Measurements from ENCODE around the gene MTMR11.
"Not testable (repeated sequence)": the region's sequence is repeated elsewhere in the genome, so short reads cannot be mapped to it uniquely, and the experiment has no call there.

The MTMR11 gene

GRCh38 chr1:149888247-149888998, 48.3 kb downstream of the MTMR11 start:
- peak; percentile 87 for DNase-seq

DNA sequence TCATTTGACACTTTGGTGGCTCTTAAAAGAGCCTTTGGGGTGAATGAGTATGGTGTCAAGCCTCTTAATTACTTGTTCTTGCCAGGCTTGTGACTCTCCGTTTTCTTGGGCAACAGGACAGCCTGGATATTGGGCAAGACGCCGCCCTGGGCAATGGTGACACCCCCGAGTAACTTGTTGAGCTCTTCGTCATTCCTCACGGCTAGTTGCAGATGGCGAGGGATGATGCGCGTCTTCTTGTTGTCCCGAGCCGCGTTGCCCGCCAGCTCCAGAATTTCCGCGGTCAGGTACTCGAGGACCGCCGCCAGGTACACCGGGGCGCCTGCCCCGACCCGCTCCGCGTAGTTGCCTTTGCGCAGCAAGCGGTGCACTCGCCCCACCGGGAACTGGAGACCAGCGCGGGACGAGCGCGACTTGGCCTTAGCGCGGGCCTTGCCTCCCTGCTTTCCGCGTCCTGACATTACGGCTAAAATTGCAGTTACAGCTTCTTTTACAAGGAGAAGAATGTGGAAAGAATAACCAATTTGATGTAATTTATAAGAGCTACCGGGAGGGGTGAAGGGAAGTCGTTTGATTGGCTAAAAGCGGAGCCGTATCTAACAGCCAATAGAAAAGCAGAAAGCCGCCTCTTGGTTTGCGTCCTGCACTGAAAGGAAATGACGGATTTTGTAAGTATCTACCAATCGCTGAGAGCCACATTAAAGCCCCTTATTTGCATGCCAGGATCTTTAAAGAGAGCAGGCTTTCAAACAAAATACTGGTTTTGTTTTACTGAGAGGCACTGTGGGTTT, 49.0 kb downstream of the MTMR11 start:
- peak; percentile 94 for DNase-seq

GRCh38 chr1:149887196-149887455, 49.6 kb downstream of the MTMR11 start:
- not testable (repeated sequence) for DNase-seq

DNA sequence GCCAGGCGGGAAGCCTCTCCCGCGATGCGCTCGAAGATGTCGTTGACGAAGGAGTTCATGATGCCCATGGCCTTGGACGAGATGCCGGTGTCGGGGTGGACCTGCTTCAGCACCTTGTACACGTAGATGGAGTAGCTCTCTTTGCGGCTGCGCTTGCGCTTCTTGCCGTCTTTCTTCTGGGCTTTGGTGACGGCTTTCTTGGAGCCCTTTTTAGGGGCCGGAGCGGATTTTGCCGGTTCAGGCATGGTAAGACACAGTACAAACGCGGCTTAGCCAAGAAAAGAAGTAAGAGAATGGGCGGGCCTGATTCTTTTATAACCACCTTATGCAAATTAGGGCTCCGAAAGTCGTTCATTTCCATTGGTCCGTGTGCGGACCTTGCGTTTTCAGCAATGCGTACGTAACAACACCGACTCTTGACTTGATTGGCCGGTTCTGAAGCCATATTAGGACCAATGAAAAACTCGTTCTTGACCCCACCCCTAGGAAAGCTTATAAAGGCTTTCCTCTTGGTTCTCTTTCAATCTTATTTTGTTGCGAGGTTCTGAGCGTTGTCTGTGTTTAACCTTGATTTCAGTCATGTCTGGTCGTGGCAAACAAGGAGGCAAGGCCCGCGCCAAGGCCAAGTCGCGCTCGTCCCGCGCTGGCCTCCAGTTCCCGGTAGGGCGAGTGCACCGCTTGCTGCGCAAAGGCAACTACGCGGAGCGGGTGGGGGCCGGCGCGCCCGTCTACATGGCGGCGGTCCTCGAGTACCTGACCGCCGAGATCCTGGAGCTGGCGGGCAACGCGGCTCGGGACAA, 50.1 kb downstream of the MTMR11 start:
- DNase-seq: peak; percentile 97

- DNase-seq: not testable (repeated sequence)
Observed at GRCh38 chr1:149886121-149886395, 50.6 kb downstream of the MTMR11 start.

DNA sequence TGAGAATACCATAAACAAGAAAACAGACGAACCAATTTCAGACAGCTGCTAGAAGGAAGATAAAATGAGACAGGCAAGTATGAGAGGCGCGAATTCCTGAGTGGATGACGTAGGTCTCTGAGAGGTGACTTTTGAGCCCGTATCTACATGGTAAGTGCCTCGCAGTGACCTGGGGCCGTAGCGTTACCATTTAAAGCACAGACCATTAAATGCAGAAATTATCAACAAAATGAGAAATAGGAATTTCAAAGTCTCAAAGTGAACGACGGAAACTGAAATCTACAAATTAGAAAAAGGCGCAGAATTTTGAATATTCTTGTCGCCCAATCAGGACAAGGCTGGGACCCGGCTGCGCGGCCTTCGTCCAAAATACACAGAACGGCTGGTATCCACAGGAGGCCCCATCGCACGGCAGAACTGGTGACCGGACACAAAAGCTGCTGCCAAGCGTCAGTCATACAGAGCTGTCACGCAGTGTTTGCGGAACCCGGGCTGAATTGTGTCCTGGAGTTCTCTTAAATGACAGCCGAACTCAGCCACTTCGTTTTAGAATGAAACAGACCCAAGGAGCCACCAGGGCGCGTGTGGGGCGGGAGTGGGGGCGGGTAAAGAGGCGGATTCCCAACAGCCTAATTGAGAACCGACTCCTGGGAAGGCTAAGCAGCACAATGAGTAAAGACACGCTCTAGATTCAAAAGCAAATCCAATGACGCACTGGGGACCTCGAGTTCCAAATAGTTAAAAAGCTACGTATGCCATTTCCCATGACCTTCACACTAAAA, 51.1 kb downstream of the MTMR11 start:
- peak; percentile 69 for DNase-seq

- DNase-seq: no peak
Observed at GRCh38 chr1:149884433-149885338, 52.0 kb downstream of the MTMR11 start.

DNA sequence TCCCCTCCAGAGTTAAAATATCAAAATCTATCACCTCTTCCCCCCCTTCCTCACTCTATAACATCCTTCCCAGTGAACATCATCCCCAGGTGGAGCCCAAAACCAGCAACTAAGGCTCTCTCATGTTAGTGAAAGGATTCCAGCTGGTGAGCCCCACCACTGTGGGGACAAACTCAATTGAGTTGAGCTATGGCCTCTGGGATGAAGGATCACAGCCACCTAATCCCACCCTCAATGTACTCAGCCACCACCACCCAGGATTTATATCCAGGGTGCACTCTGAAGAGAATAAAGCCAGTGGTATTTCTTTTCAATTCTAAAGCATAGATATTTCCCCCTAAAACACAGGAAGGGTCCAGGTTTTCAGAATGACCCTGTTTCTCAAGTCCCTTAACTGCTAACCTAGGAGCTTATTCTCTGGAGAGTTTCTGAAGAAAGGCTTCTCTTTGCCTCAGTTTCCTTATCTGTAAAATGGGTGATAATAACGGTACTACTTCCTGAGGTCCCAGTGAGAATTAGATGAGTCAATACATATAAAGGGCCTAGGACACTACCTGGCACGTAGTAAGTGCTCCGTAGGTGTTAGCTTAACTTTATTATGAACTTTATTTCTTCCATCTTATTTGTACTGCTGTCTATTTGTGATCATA, 53.0 kb downstream of the MTMR11 start:
- no peak for DNase-seq

GRCh38 chr1:149881876-149882275, 54.8 kb downstream of the MTMR11 start:
- DNase-seq: no peak

DNA sequence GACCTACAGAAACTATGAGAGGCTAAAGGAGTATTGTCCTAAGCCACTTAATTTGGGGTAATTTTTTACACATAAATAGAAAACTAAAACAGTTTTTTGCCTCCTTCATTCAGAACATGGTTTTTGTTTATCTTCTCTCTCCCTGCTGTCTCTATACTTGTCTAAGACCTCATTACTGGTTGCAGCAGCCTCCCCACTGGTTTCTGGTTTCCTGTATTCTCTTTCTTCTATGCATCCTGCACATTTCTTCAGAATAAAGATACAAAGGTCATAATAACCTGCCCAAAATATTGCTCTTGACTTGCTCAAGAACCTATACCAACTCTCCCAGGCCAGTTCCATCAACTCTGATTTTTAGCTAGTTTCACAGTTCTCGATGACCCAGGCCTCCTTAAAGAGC, 57.1 kb downstream of the MTMR11 start:
- DNase-seq: no peak
